ENCODE measurements around the gene PLEKHG1.

PLEKHG1 gene

GRCh38 chr6:150600010-150600300 is 270 bp downstream of the PLEKHG1 start:
- Histone ChIP-seq H3K79me2 (ENCODE audit: insufficient read depth, low read length) (peaks cover 44% of the 10 kb centered on the region), H3K27me3 (ENCODE audit: insufficient read depth, low read length) (no peaks in the 10 kb centered on the region), H3K4me2 (ENCODE audit: low read length) (peak overlapping the region; percentile 94), H2AFZ (ENCODE audit: low read length) (no peak overlapping the region), H4K20me1 (ENCODE audit: insufficient read depth, low read length) (no peaks in the 10 kb centered on the region), H3K4me3 (ENCODE audit: low read depth, low read length, poor library complexity, severe bottlenecking) (peak overlapping the region; percentile 87), H3K9me2 (ENCODE audit: low read depth, low read length) (no peaks in the 10 kb centered on the region), H3K4me1 (ENCODE audit: insufficient read depth, low read length, severe bottlenecking) (peaks cover 77% of the 10 kb centered on the region), H3K9ac (ENCODE audit: low read length) (peak overlapping the region; percentile 80), H3K27ac (ENCODE audit: low read depth, low read length, poor library complexity, severe bottlenecking) (peak overlapping the region; percentile 91), H3F3A (ENCODE audit: insufficient read depth, low read length) (no peaks in the 10 kb centered on the region), H3K36me3 (ENCODE audit: insufficient read depth, low read length) (peaks cover 5% of the 10 kb centered on the region; the same call in 1 of the 2 replicates), H3K9me3 (ENCODE audit: low read length) (no peaks in the 10 kb centered on the region)
- TF ChIP-seq EZH2 (IDR thresholded peaks at IDR 0.05; ENCODE audit: borderline replicate concordance, low read length) (no peak), CTCF (IDR thresholded peaks at IDR 0.05; ENCODE audit: low read length) (no peak)

- peak overlapping the region; percentile 94 for H3K4me2 ChIP-seq (ENCODE audit: low read length)
- no peak overlapping the region for H2AFZ ChIP-seq (ENCODE audit: low read length)
Measured at GRCh38 chr6:150600301-150601017, 774 bp downstream of the PLEKHG1 start.

GRCh38 chr6:150601439-150601838 is 1.8 kb downstream of the PLEKHG1 start:
- Histone ChIP-seq H3K36me3 (ENCODE audit: insufficient read depth, low read length) (peaks cover 13% of the 10 kb centered on the region; the same call in 1 of the 2 replicates), H3K79me2 (ENCODE audit: insufficient read depth, low read length) (peaks cover 59% of the 10 kb centered on the region), H4K20me1 (ENCODE audit: insufficient read depth, low read length) (no peaks in the 10 kb centered on the region), H3K9ac (ENCODE audit: low read length) (peak overlapping the region; percentile 80), H3K9me3 (ENCODE audit: low read length) (no peaks in the 10 kb centered on the region), H3K27me3 (ENCODE audit: insufficient read depth, low read length) (no peaks in the 10 kb centered on the region), H3F3A (ENCODE audit: insufficient read depth, low read length) (no peaks in the 10 kb centered on the region), H3K27ac (ENCODE audit: low read depth, low read length, poor library complexity, severe bottlenecking) (peak overlapping the region; percentile 91), H3K4me2 (ENCODE audit: low read length) (peak overlapping the region; percentile 94), H2AFZ (ENCODE audit: low read length) (no peak overlapping the region), H3K4me1 (ENCODE audit: insufficient read depth, low read length, severe bottlenecking) (peaks cover 82% of the 10 kb centered on the region), H3K9me2 (ENCODE audit: low read depth, low read length) (no peaks in the 10 kb centered on the region), H3K4me3 (ENCODE audit: low read depth, low read length, poor library complexity, severe bottlenecking) (peak overlapping the region; percentile 87)
- TF ChIP-seq EZH2 (IDR thresholded peaks at IDR 0.05; ENCODE audit: borderline replicate concordance, low read length) (no peak), CTCF (IDR thresholded peaks at IDR 0.05; ENCODE audit: low read length) (no peak)

More at GRCh38 chr6:150600301-150601017, 774 bp downstream of the PLEKHG1 start:
- no peaks in the 10 kb centered on the region for H3K9me3 ChIP-seq (ENCODE audit: low read length)
- peaks cover 10% of the 10 kb centered on the region; the same call in 1 of the 2 replicates for H3K36me3 ChIP-seq (ENCODE audit: insufficient read depth, low read length)
- peak; percentile 61 for TF ChIP-seq CTCF (IDR thresholded peaks at IDR 0.05; ENCODE audit: low read length)
- TF ChIP-seq EZH2 (IDR thresholded peaks at IDR 0.05; ENCODE audit: borderline replicate concordance, low read length), result no peak
- H3K27me3 ChIP-seq (ENCODE audit: insufficient read depth, low read length), result no peaks in the 10 kb centered on the region
- peaks cover 49% of the 10 kb centered on the region for H3K79me2 ChIP-seq (ENCODE audit: insufficient read depth, low read length)
- peaks cover 81% of the 10 kb centered on the region for H3K4me1 ChIP-seq (ENCODE audit: insufficient read depth, low read length, severe bottlenecking)
- H3K27ac ChIP-seq (ENCODE audit: low read depth, low read length, poor library complexity, severe bottlenecking), result peak overlapping the region; percentile 91
- H3F3A ChIP-seq (ENCODE audit: insufficient read depth, low read length), result no peaks in the 10 kb centered on the region
- H3K4me3 ChIP-seq (ENCODE audit: low read depth, low read length, poor library complexity, severe bottlenecking), result peak overlapping the region; percentile 87
- peak overlapping the region; percentile 80 for H3K9ac ChIP-seq (ENCODE audit: low read length)
- H3K9me2 ChIP-seq (ENCODE audit: low read depth, low read length), result no peaks in the 10 kb centered on the region
- H4K20me1 ChIP-seq (ENCODE audit: insufficient read depth, low read length), result no peaks in the 10 kb centered on the region
